Keratinocyte (primary cell): ENCODE data around the gene TENM3. TPM values are rescaled to one million over a fixed set of nuclear protein-coding genes. Genes with fewer than 3 reads are reported as not detected.

Experiments
- DNase-seq: peaks from one replicate; pipeline ENCODE4 v3.0.0-alpha.2; 2011; ENCODE audit warnings: low read depth, missing footprints, low spot score
- FAIRE-seq: peaks from 2 replicates; lab custom pipeline; 2011; peaks lifted over from hg19 to GRCh38; lab: Jason Lieb, UNC
- H2AFZ ChIP-seq: 2 replicates; pipeline ENCODE4 v1.6.0; 2012; ENCODE audit warnings: low read length, control low read depth, inconsistent platforms; ENCODE audit not compliant: control insufficient read depth
- H3K27ac ChIP-seq: 2 replicates; pipeline ENCODE4 v1.5.1; 2011; ENCODE audit warnings: low read length; ENCODE audit not compliant: control insufficient read depth, insufficient read depth
- H3K27me3 ChIP-seq: 3 replicates; pipeline ENCODE4 v1.6.0; 2011; ENCODE audit warnings: low read length; ENCODE audit not compliant: control insufficient read depth, insufficient read depth; ENCODE audit errors: extremely low read depth
- H3K36me3 ChIP-seq, 2 experiments: 2 replicates in 1 of 2; 3 replicates in 1 of 2; pipeline ENCODE4 v1.5.1; 2011; ENCODE audit warnings: low read length in 2 of 2, mild to moderate bottlenecking in 1 of 2; ENCODE audit not compliant: control insufficient read depth in 2 of 2, insufficient read depth in 2 of 2; ENCODE audit errors: extremely low read depth in 1 of 2
- H3K4me1 ChIP-seq: 3 replicates; pipeline ENCODE4 v1.5.1; 2011; ENCODE audit warnings: low read length; ENCODE audit not compliant: control insufficient read depth, insufficient read depth; ENCODE audit errors: extremely low read depth
- H3K4me2 ChIP-seq: 3 replicates; pipeline ENCODE4 v1.6.0; 2011; ENCODE audit warnings: low read depth, low read length; ENCODE audit not compliant: control insufficient read depth, insufficient read depth; ENCODE audit errors: extremely low read depth
- H3K4me3 ChIP-seq, 3 experiments: fragments of 200-600 bp in 1 of 3; sonication (generic) in 1 of 3; 2 replicates in 2 of 3; 3 replicates in 1 of 3; pipeline ENCODE4 v1.5.1; 2011 to 2016; ENCODE audit warnings: low read length in 3 of 3, mild to moderate bottlenecking in 3 of 3, control low read depth in 2 of 3, inconsistent platforms in 1 of 3, low read depth in 1 of 3, mixed read lengths in 1 of 3, mixed run types in 1 of 3, moderate library complexity in 1 of 3; ENCODE audit not compliant: control insufficient read depth in 2 of 3, insufficient read depth in 2 of 3; ENCODE audit errors: extremely low read depth in 1 of 3
- H3K79me2 ChIP-seq: 2 replicates; pipeline ENCODE4 v1.6.0; 2012; ENCODE audit warnings: low read length; ENCODE audit not compliant: control insufficient read depth, insufficient read depth
- H3K9ac ChIP-seq: 3 replicates; pipeline ENCODE4 v1.6.0; 2011; ENCODE audit warnings: low read length; ENCODE audit not compliant: control insufficient read depth, insufficient read depth; ENCODE audit errors: extremely low read depth
- H3K9me1 ChIP-seq: 3 replicates; pipeline ENCODE4 v1.6.0; 2011; ENCODE audit warnings: low read length; ENCODE audit not compliant: control insufficient read depth, insufficient read depth; ENCODE audit errors: extremely low read depth
- H3K9me3 ChIP-seq: 2 replicates; pipeline ENCODE4 v1.5.1; 2012; ENCODE audit warnings: low read depth, low read length; ENCODE audit not compliant: control insufficient read depth
- H4K20me1 ChIP-seq: 3 replicates; pipeline ENCODE4 v1.6.0; 2011; ENCODE audit warnings: low read length; ENCODE audit not compliant: control insufficient read depth, insufficient read depth; ENCODE audit errors: extremely low read depth
- EZH2 ChIP-seq: IDR thresholded peaks from one replicate; pipeline ENCODE4 v1.6.1; 2012; ENCODE audit warnings: inconsistent platforms, mild to moderate bottlenecking, low read length, moderate library complexity
- dilution Hi-C: fragments of 300-500 bp; cut with MboI; formaldehyde crosslinking; loops from one replicate; pipeline ENCODE4 v1.7.0; 2020; ENCODE audit warnings: low sequenced_read_pairs; ENCODE audit not compliant: extremely low pct_ligation_motif_present
- polyA plus RNA-seq, 5 experiments: library from polyadenylated mRNA; depleted of rRNA in 3 of 5; stranded (reverse) in 3 of 5; stranded (forward) in 1 of 5; unstranded in 1 of 5; fragments of >200 nt; gene quantifications; 1 replicate in 1 of 5; 2 replicates in 3 of 5; 3 replicates in 1 of 5; pipeline versions ENCODE4 v1.2.1 to v1.2.3, GENCODE V29; 2011 to 2012; ENCODE audit warnings: missing spikeins in 2 of 5, low read depth in 1 of 5, low replicate concordance in 1 of 5
- TF ChIP-seq, protein P1 (sequence below), 3 experiments: IDR thresholded peaks in 1 of 3; conservative IDR thresholded peaks in 1 of 3; optimal IDR thresholded peaks in 1 of 3; 2 replicates in 2 of 3; 3 replicates in 1 of 3; pipeline versions ENCODE3 to v1.5.1; 2011; ENCODE audit warnings: low read length in 3 of 3, mild to moderate bottlenecking in 3 of 3, moderate library complexity in 2 of 3, control low read depth in 1 of 3, inconsistent platforms in 1 of 3; ENCODE audit not compliant: insufficient read depth in 2 of 3; ENCODE audit errors: extremely low read depth in 1 of 3

The TENM3 gene
- polyA plus RNA-seq, 1 donor (not counting 4 experiments of a cell fraction or from before 2014, with no cell fraction given), result 17.0 TPM

DNA sequence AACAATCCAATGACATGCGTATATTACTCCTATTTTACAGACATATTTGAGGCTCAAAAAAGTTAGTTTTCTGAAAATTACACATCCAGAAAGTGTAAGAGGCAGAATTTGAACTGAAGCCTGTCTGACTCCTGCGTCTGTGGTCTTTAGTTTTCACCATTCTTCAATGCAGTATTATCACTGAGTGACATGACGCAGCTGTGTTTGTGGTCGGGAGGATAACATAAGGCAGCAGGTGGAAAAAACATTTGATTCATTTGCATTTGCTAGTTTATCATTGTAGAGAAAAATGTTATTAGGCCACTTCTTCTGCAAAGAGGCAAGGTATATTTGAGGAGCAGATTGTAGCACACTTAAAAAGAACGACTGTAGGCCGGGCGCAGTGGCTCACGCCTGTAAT is 186.7 kb downstream of the TENM3 start:
- Histone ChIP-seq H4K20me1 (no peaks in the 10 kb centered on the region), H3K4me2 (no peak overlapping the region), H2AFZ (no peak overlapping the region), H3K9me1 (no peaks in the 10 kb centered on the region), H3K27me3 (no peaks in the 10 kb centered on the region), H3K4me3 (no peak overlapping the region), H3K9ac (no peak overlapping the region), H3K4me1 (no peaks in the 10 kb centered on the region), H3K36me3 (no peaks in the 10 kb centered on the region), H3K79me2 (no peaks in the 10 kb centered on the region), H3K27ac (no peak overlapping the region), H3K9me3 (no peaks in the 10 kb centered on the region)
- dilution Hi-C loops, result no loop called here
- DNase-seq (no peak), FAIRE-seq (no peak)
- TF ChIP-seq EZH2, result no peak
- TF ChIP-seq, protein P1, sequence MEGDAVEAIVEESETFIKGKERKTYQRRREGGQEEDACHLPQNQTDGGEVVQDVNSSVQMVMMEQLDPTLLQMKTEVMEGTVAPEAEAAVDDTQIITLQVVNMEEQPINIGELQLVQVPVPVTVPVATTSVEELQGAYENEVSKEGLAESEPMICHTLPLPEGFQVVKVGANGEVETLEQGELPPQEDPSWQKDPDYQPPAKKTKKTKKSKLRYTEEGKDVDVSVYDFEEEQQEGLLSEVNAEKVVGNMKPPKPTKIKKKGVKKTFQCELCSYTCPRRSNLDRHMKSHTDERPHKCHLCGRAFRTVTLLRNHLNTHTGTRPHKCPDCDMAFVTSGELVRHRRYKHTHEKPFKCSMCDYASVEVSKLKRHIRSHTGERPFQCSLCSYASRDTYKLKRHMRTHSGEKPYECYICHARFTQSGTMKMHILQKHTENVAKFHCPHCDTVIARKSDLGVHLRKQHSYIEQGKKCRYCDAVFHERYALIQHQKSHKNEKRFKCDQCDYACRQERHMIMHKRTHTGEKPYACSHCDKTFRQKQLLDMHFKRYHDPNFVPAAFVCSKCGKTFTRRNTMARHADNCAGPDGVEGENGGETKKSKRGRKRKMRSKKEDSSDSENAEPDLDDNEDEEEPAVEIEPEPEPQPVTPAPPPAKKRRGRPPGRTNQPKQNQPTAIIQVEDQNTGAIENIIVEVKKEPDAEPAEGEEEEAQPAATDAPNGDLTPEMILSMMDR (optimal IDR thresholded peaks at IDR 0.05 in 1 of 3, IDR thresholded peaks at IDR 0.05 in 1 of 3, conservative IDR thresholded peaks at IDR 0.05 in 1 of 3; ENCODE audit: extremely low read depth in 1 of 3, insufficient read depth in 2 of 3, low read length in 3 of 3), result no peak

DNA sequence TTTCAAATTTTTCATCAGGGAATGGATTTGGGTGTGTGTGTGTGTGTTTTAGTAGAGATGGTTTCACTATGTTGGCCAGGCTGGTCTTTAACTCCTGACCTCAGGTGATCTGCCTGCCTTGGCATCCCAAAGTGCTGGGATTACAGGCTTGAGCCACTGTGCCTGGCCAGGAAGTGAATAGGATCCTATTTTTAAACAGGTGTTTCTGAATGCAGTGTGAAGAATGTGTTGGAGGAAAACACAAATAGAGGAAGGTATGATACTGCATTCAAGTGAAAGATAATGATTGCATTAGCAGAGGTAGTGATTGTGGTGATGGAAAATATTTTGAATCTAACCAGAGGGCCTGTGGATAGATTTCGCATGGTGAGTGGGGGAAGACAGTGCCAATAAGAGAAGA is 189.6 kb downstream of the TENM3 start:
- Histone ChIP-seq H3K9me1 (no peaks in the 10 kb centered on the region), H3K27ac (no peak overlapping the region), H3K4me1 (no peaks in the 10 kb centered on the region), H3K79me2 (no peaks in the 10 kb centered on the region), H3K4me2 (no peak overlapping the region), H3K36me3 (no peaks in the 10 kb centered on the region), H3K9me3 (no peaks in the 10 kb centered on the region), H3K9ac (no peak overlapping the region), H2AFZ (no peak overlapping the region), H3K27me3 (no peaks in the 10 kb centered on the region), H4K20me1 (no peaks in the 10 kb centered on the region), H3K4me3 (no peak overlapping the region)
- DNase-seq (no peak), FAIRE-seq (no peak)
- dilution Hi-C loops, result no loop called here
- TF ChIP-seq EZH2, result no peak
- TF ChIP-seq, protein P1 (optimal IDR thresholded peaks at IDR 0.05 in 1 of 3, IDR thresholded peaks at IDR 0.05 in 1 of 3, conservative IDR thresholded peaks at IDR 0.05 in 1 of 3; ENCODE audit: extremely low read depth in 1 of 3, insufficient read depth in 2 of 3, low read length in 3 of 3), result no peak
